GM12878 (cell line): ENCODE data around the gene PRKN. TPM values are rescaled to one million over a fixed set of nuclear protein-coding genes. Genes with fewer than 3 reads are reported as not detected.

Experiments
- ATAC-seq: fragments of 200-7000 bp; cut with Tn5 transposase; 3 replicates; pipeline ENCODE4 v1.9.1; 2020; ENCODE audit warnings: mild to moderate bottlenecking, moderate library complexity
- BruUV-seq: library from RNA; stranded (reverse); fragments of 400-500 nt; replicated peaks from 2 replicates; lab custom pipeline; 2021; lab: Mats Ljungman, UMichigan
- CTCF ChIA-PET: fragments of 300-600 bp; sonication (Branson Sonifier 250); formaldehyde crosslinking; extraction: SDS; loops from one replicate; lab custom pipeline; 2021; ENCODE audit warnings: inconsistent platforms; lab: Yijun Ruan, JAX
- POLR2A ChIA-PET: fragments of 350-600 bp; formaldehyde crosslinking; extraction: SDS; loops from one replicate; lab custom pipeline; 2021; ENCODE audit warnings: inconsistent platforms; lab: Charles Lee
- RAD21 ChIA-PET: fragments of 300-600 bp; sonication (Branson Sonifier 250); formaldehyde crosslinking; loops from one replicate; lab custom pipeline; 2023; ENCODE audit warnings: antibody characterized with exemption; ENCODE audit not compliant: unreplicated experiment; lab: Charles Lee
- SMC1A ChIA-PET: fragments of 300-600 bp; sonication (Branson Sonifier 250); formaldehyde crosslinking; loops from one replicate; lab custom pipeline; 2023; ENCODE audit not compliant: unreplicated experiment, uncharacterized antibody; lab: Charles Lee
- DNase-seq: peaks from one replicate; pipeline ENCODE4 v3.0.0-alpha.2; 2011; ENCODE audit warnings: low read depth, low spot score
- FAIRE-seq: peaks from 3 replicates; lab custom pipeline; 2011; peaks lifted over from hg19 to GRCh38; lab: Jason Lieb, UNC
- H2AFZ ChIP-seq: 2 replicates; pipeline ENCODE4 v1.6.0; 2011; ENCODE audit warnings: low read depth, low read length, control low read depth; ENCODE audit not compliant: control insufficient read depth
- H3K27ac ChIP-seq: 2 replicates; pipeline ENCODE4 v1.5.1; 2011; ENCODE audit warnings: control low read depth; ENCODE audit not compliant: control insufficient read depth, insufficient read depth
- H3K27me3 ChIP-seq, 2 experiments: replicated peaks in 1 of 2; 2 replicates each; pipeline versions ENCODE4 v1.6.0 to v1.6.1; 2011; ENCODE audit warnings: low read length in 1 of 2; ENCODE audit not compliant: control insufficient read depth in 2 of 2, insufficient read depth in 2 of 2
- H3K36me3 ChIP-seq, 2 experiments: 2 replicates each; pipeline ENCODE4 v1.5.1; 2011; ENCODE audit warnings: low read length in 1 of 2; ENCODE audit not compliant: control insufficient read depth in 2 of 2, insufficient read depth in 2 of 2
- H3K4me1 ChIP-seq: 2 replicates; pipeline ENCODE4 v1.6.1; 2011; ENCODE audit warnings: mild to moderate bottlenecking, low read length, moderate library complexity, mixed read lengths; ENCODE audit not compliant: control insufficient read depth, insufficient read depth
- H3K4me2 ChIP-seq: 2 replicates; pipeline ENCODE4 v1.6.0; 2011; ENCODE audit warnings: control low read depth; ENCODE audit not compliant: control insufficient read depth, insufficient read depth
- H3K4me3 ChIP-seq: fragments of 200-600 bp; sonication (generic); 2 replicates; pipeline ENCODE4 v1.5.1; 2016
- H3K79me2 ChIP-seq: 2 replicates; pipeline ENCODE4 v1.6.0; 2011; ENCODE audit warnings: low read length; ENCODE audit not compliant: control insufficient read depth, insufficient read depth
- H3K9ac ChIP-seq: 2 replicates; pipeline ENCODE4 v1.8.0; 2011; ENCODE audit warnings: low read length, control low read depth, mixed read lengths; ENCODE audit not compliant: control insufficient read depth, insufficient read depth
- H3K9me3 ChIP-seq: replicated peaks from 3 replicates; pipeline ENCODE4 v1.5.1; 2011; ENCODE audit warnings: mild to moderate bottlenecking, low read length; ENCODE audit not compliant: control insufficient read depth, insufficient read depth
- H4K20me1 ChIP-seq: 2 replicates; pipeline ENCODE4 v1.6.0; 2011; ENCODE audit not compliant: control insufficient read depth, insufficient read depth
- ASH2L ChIP-seq: fragments of 300-600, 200-600 bp; sonication (generic); IDR thresholded peaks from 2 replicates; pipeline ENCODE4 v1.6.1; 2017; ENCODE audit warnings: low read depth, mild to moderate bottlenecking, borderline replicate concordance
- BACH1 ChIP-seq: fragments of 450-650 bp; IDR thresholded peaks from 2 replicates; pipeline ENCODE4 v1.6.1; 2017; ENCODE audit warnings: mild to moderate bottlenecking, borderline replicate concordance
- CBX3 ChIP-seq: fragments of 200-600 bp; sonication (generic); IDR thresholded peaks from 2 replicates; pipeline ENCODE4 v1.6.1; 2016; ENCODE audit warnings: low read depth, borderline replicate concordance
- CHD1 ChIP-seq: IDR thresholded peaks from 2 replicates; pipeline ENCODE4 v1.6.1; 2012; ENCODE audit warnings: low read depth, low read length, improper control_type of control experiment
- KAT2A ChIP-seq: conservative IDR thresholded peaks from 2 replicates; pipeline ENCODE4 v1.6.1; 2011; ENCODE audit warnings: low read depth, low read length; ENCODE audit not compliant: control insufficient read depth
- LARP7 ChIP-seq: fragments of 450-650 bp; IDR thresholded peaks from 2 replicates; pipeline ENCODE4 v1.6.1; 2017; ENCODE audit warnings: mild to moderate bottlenecking
- MLLT1 ChIP-seq: fragments of 450-650 bp; IDR thresholded peaks from 2 replicates; pipeline ENCODE4 v1.6.1; 2016; ENCODE audit warnings: mild to moderate bottlenecking
- MXI1 ChIP-seq: fragments of 150-350 bp; IDR thresholded peaks from 2 replicates; pipeline ENCODE4 v1.6.1; 2011; ENCODE audit warnings: low read depth, mild to moderate bottlenecking, inconsistent platforms, low read length, improper control_type of control experiment
- NFYB ChIP-seq: IDR thresholded peaks from 2 replicates; pipeline ENCODE4 v1.6.1; 2011; ENCODE audit warnings: low read depth, mild to moderate bottlenecking, low read length, improper control_type of control experiment, moderate library complexity; ENCODE audit not compliant: insufficient read depth
- NKRF ChIP-seq: fragments of 450-650 bp; conservative IDR thresholded peaks from 2 replicates; pipeline ENCODE4 v1.6.1; 2017; ENCODE audit warnings: mild to moderate bottlenecking, moderate library complexity
- POLR2AphosphoS2 ChIP-seq: IDR thresholded peaks from 2 replicates; pipeline ENCODE4 v1.6.1; 2011; ENCODE audit warnings: low read depth, mild to moderate bottlenecking, low read length, improper control_type of control experiment, moderate library complexity
- SMAD5 ChIP-seq: IDR thresholded peaks from 2 replicates; pipeline ENCODE4 v1.6.1; 2016; ENCODE audit warnings: antibody characterized with exemption, low read depth
- TBL1XR1 ChIP-seq: IDR thresholded peaks from 2 replicates; pipeline ENCODE4 v1.6.1; 2012; ENCODE audit warnings: low read depth, low read length, improper control_type of control experiment
- YY1 ChIP-seq: IDR thresholded peaks from 2 replicates; pipeline ENCODE4 v1.6.1; 2011; ENCODE audit warnings: low read depth, mild to moderate bottlenecking, low read length
- ZNF207 ChIP-seq: fragments of 450-650 bp; IDR thresholded peaks from 2 replicates; pipeline ENCODE4 v1.6.1; 2014; ENCODE audit warnings: antibody characterized with exemption, mild to moderate bottlenecking, borderline replicate concordance
- ZNF217 ChIP-seq: fragments of 450-650 bp; IDR thresholded peaks from 2 replicates; pipeline ENCODE4 v1.6.1; 2017; ENCODE audit warnings: antibody characterized with exemption, mild to moderate bottlenecking
- WGBS: methylation state at CpG from one replicate; pipeline ENCODE4 v1.1.6; 2016; ENCODE audit warnings: low lambda C conversion rate; ENCODE audit not compliant: insufficient replicate concordance, insufficient coverage; ENCODE audit errors: missing lambda C conversion rate; 5-methylcytosine and 5-hydroxymethylcytosine counted together
- in situ Hi-C: fragments of 300-500 bp; cut with MboI; formaldehyde crosslinking; loops from 9 replicates; pipeline ENCODE4 v1.14.3; 2018; ENCODE audit warnings: mixed read lengths
- intact Hi-C: fragments of 100-400 bp; cut with micrococcal nuclease; formaldehyde crosslinking; loops from one replicate; pipeline ENCODE4 v1.14.2; 2022; ENCODE audit not compliant: unreplicated experiment
- polyA plus RNA-seq, 11 experiments: library from polyadenylated mRNA; depleted of rRNA in 4 of 11; unstranded in 6 of 11; stranded (reverse) in 5 of 11; fragments of >200 nt; fragmentation: Nextera tagmentation in 4 of 11; fragmentation: Illumina TruSeq in 1 of 11; extraction: Ambion mirVana in 4 of 11; extraction: Trizol in 1 of 11; gene quantifications; 1 replicate in 1 of 11; 2 replicates in 10 of 11; pipeline versions ENCODE4 v1.2.1 to v1.2.3, GENCODE V29; 2011 to 2016; ENCODE audit warnings: inconsistent platforms in 2 of 11, missing spikeins in 2 of 11, low read depth in 1 of 11
- total RNA-seq, 4 experiments: library from RNA; depleted of rRNA in 3 of 4; stranded (reverse); fragments of >200 nt in 3 of 4; fragmentation: Illumina TruSeq in 1 of 4; extraction: Trizol in 1 of 4; gene quantifications; 2 replicates each; pipeline versions ENCODE4 v1.2.1 to v1.2.3, GENCODE V29; 2013 to 2021

Gene PRKN
- total and polyA plus RNA-seq, 10 of the 15 experiments (the other 5 are each of a cell fraction or from before 2014, with no cell fraction given), result 0.06 to 0.09 TPM; not detected in 8

- POLR2A ChIA-PET, result no interaction called here
- Histone ChIP-seq H3K79me2 (no peaks in the 10 kb centered on the region), H3K9ac (no peak overlapping the region), H2AFZ (no peak overlapping the region), H3K36me3 (no peaks in the 10 kb centered on the region), H3K4me3 (no peak overlapping the region), H3K4me2 (no peak overlapping the region), H3K9me3 (no peaks in the 10 kb centered on the region), H3K27me3 (no peaks in the 10 kb centered on the region)
- in situ Hi-C loops, result no loop called here
- DNase-seq, result no peak
- WGBS, result 28% methylated on average over 3 of the region's 3 CpGs
- no TSS peak for BruUV-seq
- CTCF ChIA-PET, result no interaction called here
- FAIRE-seq, result no peak
- no peak for TF ChIP-seq NFYB
- TF ChIP-seq ZNF217, result no peak
- TF ChIP-seq ZNF207, result no peak
- no peak for TF ChIP-seq TBL1XR1
- no peak for TF ChIP-seq BACH1
- TF ChIP-seq KAT2A, result no peak
- TF ChIP-seq NKRF, result no peak
- TF ChIP-seq ASH2L, result no peak
- TF ChIP-seq CHD1, result no peak
- no peak for TF ChIP-seq LARP7
- no peak for TF ChIP-seq MLLT1
- TF ChIP-seq YY1, result no peak
- TF ChIP-seq CBX3, result no peak
- no peak for TF ChIP-seq SMAD5
- TF ChIP-seq MXI1, result no peak
- TF ChIP-seq POLR2AphosphoS2, result no peak
- TF ChIP-seq, all 136 proteins: peak for 0
- RAD21 ChIA-PET, result no interaction called here
- Histone ChIP-seq H3K4me1 (no peaks in the 10 kb centered on the region), H4K20me1 (no peaks in the 10 kb centered on the region), H3K27ac (no peak overlapping the region)
- SMC1A ChIA-PET, result no interaction called here
- intact Hi-C loops, result no loop called here
- no peak for ATAC-seq
Observed at GRCh38 chr6:161346717-161347116, 1380.8 kb downstream of the PRKN start.
